Measurements from ENCODE around the gene SPTBN5.

DNA sequence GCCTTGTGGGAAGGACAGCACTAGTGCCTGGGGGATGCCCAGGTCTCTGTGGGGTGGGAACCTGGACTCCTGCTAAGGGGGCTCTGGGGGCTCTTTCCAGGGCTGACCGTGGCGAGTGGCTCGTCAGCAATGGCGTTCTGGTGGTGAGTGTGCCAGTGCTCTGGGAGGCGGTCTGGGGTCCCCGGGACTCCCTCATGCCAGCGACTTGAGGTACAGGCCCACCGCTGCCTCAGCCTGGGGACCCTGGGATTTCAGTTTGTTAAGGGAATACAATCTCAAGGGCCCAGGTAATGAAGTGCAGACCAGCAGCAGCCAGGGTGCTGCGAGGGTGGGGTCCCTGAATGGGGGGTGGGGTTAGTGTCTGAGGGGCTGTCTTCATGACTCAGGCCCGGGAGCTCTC is 52.7 kb downstream of the SPTBN5 start:
- TF ChIP-seq, protein P1, sequence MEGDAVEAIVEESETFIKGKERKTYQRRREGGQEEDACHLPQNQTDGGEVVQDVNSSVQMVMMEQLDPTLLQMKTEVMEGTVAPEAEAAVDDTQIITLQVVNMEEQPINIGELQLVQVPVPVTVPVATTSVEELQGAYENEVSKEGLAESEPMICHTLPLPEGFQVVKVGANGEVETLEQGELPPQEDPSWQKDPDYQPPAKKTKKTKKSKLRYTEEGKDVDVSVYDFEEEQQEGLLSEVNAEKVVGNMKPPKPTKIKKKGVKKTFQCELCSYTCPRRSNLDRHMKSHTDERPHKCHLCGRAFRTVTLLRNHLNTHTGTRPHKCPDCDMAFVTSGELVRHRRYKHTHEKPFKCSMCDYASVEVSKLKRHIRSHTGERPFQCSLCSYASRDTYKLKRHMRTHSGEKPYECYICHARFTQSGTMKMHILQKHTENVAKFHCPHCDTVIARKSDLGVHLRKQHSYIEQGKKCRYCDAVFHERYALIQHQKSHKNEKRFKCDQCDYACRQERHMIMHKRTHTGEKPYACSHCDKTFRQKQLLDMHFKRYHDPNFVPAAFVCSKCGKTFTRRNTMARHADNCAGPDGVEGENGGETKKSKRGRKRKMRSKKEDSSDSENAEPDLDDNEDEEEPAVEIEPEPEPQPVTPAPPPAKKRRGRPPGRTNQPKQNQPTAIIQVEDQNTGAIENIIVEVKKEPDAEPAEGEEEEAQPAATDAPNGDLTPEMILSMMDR (conservative IDR thresholded peaks at IDR 0.05; ENCODE audit: low read depth, low read length), result no peak
- no peak for TF ChIP-seq EZH2 (IDR thresholded peaks at IDR 0.05; ENCODE audit: low read length, unreplicated experiment)

Data from PC-3 (cell line).